ENCODE data around the gene CEL.
A peak's percentile ranks its signal among the peaks of the same experiment; 100 is the strongest.
"Not testable (repeated sequence)": the region's sequence is repeated elsewhere in the genome, so short reads cannot be mapped to it uniquely, and the experiment has no call there.

The CEL gene

DNA sequence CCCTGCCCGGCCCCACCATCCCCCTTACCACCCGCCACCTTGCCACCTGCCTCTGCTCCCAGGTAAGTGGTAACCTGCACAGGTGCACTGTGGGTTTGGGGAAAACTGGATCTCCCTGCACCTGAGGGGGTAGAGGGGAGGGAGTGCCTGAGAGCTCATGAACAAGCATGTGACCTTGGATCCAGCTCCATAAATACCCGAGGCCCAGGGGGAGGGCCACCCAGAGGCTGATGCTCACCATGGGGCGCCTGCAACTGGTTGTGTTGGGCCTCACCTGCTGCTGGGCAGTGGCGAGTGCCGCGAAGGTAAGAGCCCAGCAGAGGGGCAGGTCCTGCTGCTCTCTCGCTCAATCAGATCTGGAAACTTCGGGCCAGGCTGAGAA, at the start of gene CEL:
TSS of gene CEL (plus strand) at position 218 of the 382 bp plus-strand sequence. CDS start at position 240, 22 bp downstream.
- DNase-seq (ENCODE audit: low spot score), result not testable (repeated sequence)

DNA sequence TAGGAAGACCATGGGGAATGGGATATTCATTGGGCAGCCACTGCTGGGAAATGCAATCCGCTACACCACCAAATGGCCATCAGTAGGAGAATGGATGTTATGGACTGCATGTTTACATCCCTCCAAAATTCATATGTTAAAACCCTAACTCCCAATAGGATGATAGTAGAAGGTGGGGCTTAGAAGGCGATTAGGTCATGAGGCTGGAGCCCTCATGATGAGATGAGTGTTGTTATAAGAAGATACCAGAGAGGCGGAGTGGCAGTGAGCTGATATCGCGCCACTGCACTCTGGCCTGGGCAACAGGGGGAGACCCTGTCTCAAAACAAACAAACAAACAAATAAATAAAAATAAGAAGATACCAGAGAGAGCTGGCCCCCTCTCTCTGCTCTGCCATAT, 47.1 kb upstream of the CEL start:
- no peak for DNase-seq (ENCODE audit: low spot score)

DNA sequence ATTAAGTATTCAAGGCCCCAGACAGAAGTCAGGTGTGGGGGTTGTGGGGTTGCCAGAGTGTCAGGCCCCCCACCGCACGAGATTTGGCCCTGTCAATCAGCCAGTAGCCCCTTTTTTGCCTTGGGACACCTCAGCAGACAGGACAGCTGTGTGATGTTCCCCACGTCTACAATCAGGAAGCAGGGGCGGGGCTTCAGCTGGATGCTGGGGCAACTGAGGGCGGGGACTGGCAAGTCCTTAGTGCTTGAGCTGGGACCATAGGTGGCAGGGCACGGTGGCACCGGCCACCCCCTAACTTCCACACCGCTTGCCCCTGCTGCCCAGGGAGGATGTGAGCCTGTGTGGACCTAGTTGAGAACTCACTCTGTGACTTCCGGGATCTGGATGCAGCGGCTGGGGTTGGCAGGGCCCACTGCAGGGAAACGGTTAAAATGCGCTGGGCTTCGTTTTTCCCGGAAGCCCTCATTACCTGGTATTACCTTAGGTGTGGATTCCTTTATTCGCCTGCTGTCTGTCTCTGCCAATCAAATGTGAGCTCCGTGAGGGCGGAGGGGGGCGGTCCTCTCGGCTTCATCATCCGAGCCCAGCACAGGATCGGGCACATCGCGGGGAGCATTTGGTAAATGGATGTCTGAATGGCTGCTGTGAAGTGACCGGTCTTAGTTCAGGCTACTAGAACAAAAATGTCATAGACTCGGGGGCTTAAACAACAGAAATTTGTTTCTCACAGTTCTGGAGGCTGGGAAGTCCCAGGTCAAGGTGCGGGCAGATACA, 38.5 kb upstream of the CEL start:
- DNase-seq (ENCODE audit: low spot score), result no peak

- no peak for DNase-seq (ENCODE audit: low spot score)
Measured at GRCh38 chr9:133026426-133026825, 35.4 kb upstream of the CEL start.

GRCh38 chr9:133027134-133027533, 34.6 kb upstream of the CEL start:
- DNase-seq (ENCODE audit: low spot score), result no peak

GRCh38 chr9:133028221-133028620, 33.6 kb upstream of the CEL start:
- DNase-seq (ENCODE audit: low spot score), result no peak

DNA sequence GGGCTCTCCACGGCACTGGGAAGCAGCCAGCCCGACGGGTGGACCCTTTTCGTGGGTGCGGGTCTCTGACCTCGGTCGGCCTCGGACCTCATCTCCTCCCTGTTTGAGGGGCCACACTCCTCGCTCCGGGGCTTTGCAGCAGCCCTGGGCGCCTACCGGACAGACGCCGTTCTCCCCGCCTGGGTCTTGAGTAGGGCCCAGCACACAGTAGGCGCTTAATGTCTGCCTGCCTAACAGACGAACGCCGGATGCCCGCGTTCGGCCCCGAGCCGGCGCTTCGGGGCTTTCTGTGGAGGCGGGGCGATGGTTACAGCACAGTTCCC, 31.8 kb upstream of the CEL start:
- DNase-seq (ENCODE audit: low spot score), result peak; percentile 16

DNA sequence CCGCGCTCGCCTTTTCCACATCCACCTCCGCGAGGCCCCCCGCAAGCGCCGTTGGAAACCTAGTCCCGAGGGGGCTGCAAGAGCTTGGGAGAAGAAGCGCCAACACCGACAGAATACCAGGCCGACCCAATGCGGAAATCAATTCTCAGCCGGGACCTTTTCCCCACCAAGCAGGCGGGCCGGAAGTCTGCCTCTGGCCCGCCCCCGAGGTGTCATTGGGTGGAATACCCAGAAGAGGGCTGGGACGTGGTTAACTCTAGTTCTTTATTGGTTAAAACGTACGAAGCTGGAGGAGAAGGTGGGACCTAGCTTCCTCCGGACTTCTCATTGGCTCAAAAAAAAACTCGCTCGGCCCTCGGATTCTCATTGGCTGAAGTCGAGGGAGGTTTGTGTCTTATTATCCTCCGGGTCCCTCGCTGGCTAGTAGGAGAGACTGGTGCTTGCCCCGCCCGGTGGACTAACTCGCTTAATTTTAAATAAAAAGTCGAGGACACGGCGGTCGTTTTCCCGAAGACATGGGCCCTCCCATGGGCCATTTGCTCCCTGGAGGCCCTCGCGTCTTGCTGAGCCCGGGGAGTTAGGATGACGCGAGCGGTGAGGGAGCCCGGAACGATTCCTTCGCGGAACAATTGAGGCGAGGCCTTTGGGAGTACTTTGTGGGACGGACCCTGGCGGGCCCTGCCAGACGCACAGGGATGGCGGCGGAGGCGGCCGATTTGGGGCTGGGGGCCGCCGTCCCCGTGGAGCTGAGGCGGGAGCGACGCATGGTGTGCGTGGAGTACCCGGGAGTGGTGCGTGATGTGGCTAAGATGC, 31.3 kb upstream of the CEL start, which contains the start of gene GTF3C5:
TSS of gene GTF3C5 (plus strand) at position 681 of the 813 bp plus-strand sequence. CDS start at position 696, 15 bp downstream.
- DNase-seq (ENCODE audit: low spot score), result peak; percentile 98

DNA sequence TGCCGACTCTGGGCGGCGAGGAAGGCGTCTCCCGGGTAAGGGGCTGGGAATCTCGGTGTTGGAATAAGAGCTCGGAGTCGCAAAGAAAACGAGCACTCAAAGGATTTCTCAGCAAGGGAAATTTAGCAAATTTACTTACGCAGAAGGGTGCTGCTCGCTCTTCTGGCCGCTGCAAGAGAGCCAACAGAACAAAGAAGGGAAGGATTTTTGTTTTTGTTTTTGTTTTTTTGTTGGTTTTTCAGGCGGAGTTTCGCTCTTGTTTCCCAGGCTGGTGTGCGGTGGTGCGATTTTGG, 30.7 kb upstream of the CEL start:
- no peak for DNase-seq (ENCODE audit: low spot score)

GRCh38 chr9:133031496-133031911, 30.3 kb upstream of the CEL start:
- no peak for DNase-seq (ENCODE audit: low spot score)

- DNase-seq (ENCODE audit: low spot score), result no peak
Measured at GRCh38 chr9:133032171-133032570, 29.6 kb upstream of the CEL start.

DNA sequence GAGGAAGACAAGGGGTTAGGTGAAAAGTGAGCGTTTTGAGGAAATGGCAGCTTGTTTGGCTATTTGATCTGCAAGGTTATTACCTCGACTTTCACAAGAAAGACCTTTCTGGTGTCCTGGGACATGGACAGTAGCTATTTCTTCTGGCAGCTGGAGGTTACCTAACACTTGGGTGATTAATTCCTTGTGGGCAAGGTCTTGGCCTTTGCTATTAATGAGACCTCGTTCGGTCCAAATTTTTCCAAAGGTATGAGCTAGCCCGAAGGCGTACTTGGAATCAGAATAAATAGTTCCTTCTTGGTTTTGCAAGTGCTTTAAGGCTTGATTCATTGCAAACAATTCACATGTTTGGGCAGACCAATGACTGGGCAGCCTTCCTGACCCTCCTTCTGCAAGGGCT, 26.1 kb upstream of the CEL start:
- no peak for DNase-seq (ENCODE audit: low spot score)

GRCh38 chr9:133037775-133038515, 23.8 kb upstream of the CEL start:
- DNase-seq (ENCODE audit: low spot score), result no peak

- DNase-seq (ENCODE audit: low spot score), result not testable (repeated sequence)
Measured at GRCh38 chr9:133040892-133041479, 20.8 kb upstream of the CEL start.

GRCh38 chr9:133041958-133042357, 19.8 kb upstream of the CEL start:
- no peak for DNase-seq (ENCODE audit: low spot score)

DNA sequence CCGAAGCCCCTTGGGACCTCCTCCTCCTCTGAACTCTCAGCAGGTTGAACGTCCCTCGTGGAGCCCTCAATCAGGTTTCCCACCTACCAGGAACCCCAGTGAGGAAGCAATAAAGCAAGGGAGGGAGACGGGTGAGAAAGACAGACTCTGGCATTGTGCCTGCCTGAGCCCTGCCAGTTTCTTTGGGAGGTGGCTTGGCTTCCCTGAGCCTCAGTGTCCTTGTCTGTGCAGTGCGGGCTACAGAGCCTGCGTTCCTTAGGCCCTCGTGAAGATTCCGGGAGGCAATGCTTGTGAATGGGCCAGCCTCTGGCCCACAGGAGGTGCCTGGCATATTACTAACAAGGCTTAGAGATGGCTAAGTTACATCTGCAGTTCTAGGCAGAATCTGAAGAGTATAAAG, 19.1 kb upstream of the CEL start:
- DNase-seq (ENCODE audit: low spot score), result no peak

DNA sequence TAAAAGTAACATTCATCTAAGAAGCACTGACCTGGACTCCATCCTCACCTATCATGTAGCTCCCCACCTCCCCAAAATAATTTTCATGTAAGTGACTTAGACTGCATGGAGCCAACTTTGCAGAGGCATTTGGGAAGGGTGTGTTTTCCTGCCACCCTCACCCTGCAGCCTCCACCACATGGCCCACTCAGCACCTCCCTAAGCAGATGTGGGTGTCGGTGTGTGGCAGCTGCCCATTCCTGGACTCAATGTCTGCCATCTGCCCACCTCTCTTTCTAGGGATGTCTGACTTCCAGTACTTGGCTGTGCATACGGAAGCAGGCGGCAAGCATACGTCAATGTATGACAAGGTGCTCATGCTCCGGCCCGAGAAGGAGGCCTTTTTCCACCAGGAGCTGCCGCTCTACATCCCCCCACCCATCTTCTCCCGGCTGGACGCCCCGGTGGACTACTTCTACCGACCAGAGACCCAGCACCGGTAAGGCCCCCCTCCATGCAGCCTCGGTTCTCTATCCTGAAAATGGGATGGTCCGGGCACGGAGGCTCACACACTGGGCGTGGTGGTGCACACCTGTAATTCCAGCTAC, 18.2 kb upstream of the CEL start:
- DNase-seq (ENCODE audit: low spot score), result no peak

GRCh38 chr9:133044125-133044524, 17.7 kb upstream of the CEL start:
- DNase-seq (ENCODE audit: low spot score), result no peak

DNA sequence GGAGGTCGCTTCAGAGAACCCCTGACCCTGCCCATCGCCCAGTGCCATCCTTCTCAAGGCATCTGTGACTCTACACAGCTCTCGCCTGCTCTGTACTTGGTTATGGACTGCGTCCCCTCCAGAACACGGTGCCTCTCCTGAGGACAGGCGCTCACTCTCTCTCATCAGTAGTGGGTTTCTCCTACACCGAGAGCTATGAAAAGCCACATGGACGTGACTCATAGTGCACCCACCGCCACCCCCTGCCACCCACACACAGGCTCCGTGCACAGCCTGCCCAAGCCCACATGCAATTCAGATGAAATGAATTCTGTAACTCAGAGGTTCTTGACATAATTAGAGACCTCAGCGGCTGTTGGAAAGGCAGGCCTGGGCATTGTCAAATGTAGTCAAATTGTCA, 17.1 kb upstream of the CEL start:
- no peak for DNase-seq (ENCODE audit: low spot score)

DNA sequence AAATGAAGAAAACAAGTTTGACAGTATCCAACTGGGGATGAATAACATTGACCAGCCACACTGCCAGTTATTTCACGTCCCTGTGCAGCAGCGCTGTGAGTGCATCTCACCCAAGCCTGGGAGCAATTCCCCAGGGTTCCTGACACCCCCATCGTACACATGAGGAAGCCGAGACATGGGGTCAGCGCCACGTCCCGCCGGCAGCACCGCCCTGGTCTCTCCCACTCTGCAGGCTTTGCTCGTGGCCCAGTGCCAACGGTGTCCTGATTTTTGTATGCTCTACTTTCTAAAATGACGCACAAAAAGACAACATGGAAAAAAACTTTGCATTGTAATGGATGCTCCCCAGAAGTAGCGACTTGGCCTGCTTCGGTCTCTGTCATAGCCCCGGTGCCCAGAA, 16.6 kb upstream of the CEL start:
- DNase-seq (ENCODE audit: low spot score), result no peak

DNA sequence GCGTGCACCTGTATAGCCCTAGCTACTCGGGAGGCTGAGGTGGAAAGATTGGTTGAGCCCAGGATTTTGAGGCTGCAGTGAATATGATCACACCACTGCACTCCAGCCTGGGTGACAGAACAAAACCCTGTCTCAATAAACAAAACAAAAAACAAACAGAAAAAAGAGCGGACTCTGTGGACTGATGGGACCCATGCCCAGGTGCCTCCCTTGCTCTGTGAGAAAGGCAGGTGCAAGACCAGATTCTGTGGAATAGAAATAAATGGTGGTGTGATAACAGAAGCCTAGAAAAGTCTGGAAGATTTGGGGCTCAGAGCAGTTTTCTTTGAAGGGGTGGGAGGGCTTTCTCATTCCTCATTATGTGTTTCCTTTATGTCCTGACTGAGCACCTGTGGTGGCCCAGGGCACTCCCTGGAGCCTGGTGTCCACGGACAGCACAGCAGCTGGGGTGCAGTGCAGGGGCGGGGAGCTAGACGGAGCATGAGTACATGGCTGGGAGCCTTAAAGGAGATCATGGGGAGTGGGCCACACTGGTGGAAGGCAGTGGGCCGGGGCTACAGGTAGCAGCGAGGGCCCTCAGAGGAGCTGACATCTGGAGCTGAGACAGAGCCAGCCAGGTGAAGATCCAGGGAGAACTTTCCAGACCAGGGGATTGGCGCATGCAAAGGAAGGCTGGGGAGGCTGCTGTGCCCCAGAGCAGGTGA, 15.4 kb upstream of the CEL start:
- DNase-seq (ENCODE audit: low spot score), result no peak

GRCh38 chr9:133046900-133047295, 14.9 kb upstream of the CEL start:
- DNase-seq (ENCODE audit: low spot score), result no peak

All from kidney capillary endothelial cell (primary cell).